K562 (cell line): Measurements from ENCODE around the gene SEMA5A. TPM values are rescaled to one million over a fixed set of nuclear protein-coding genes. Genes with fewer than 3 reads are reported as not detected.

ENCODE experiments used
- CEBPB ChIP-seq: fragments of 450-650 bp; IDR thresholded peaks from 2 replicates; pipeline ENCODE4 v1.6.1; 2016; ENCODE audit warnings: missing genetic modification characterization, missing compliant biosample characterization
- CTCFL ChIP-seq: IDR thresholded peaks from 2 replicates; pipeline ENCODE4 v1.6.1; 2011; ENCODE audit warnings: borderline replicate concordance, low read depth, mild to moderate bottlenecking, moderate library complexity, low read length; ENCODE audit not compliant: insufficient read depth, poor library complexity, severe bottlenecking
- DNMT1 ChIP-seq: fragments of 450-650 bp; IDR thresholded peaks from 2 replicates; pipeline ENCODE4 v1.6.1; 2016; ENCODE audit warnings: antibody characterized with exemption, mild to moderate bottlenecking
- E2F4 ChIP-seq: sonication (generic); formaldehyde crosslinking; IDR thresholded peaks from 2 replicates; pipeline ENCODE4 v1.8.0; 2022; ENCODE audit warnings: mild to moderate bottlenecking, low read depth, missing genetic modification reagents
- ETS1 ChIP-seq: conservative IDR thresholded peaks from 2 replicates; pipeline ENCODE4 v1.6.1; 2011; ENCODE audit warnings: low read depth, mild to moderate bottlenecking, low read length; ENCODE audit not compliant: control insufficient read depth
- PHTF2 ChIP-seq: fragments of 250-450 bp; sonication (Bioruptor Pico); IDR thresholded peaks from 2 replicates; pipeline ENCODE4 v1.5.0; 2021; ENCODE audit warnings: mild to moderate bottlenecking
- ZFP91 ChIP-seq: sonication (generic); formaldehyde crosslinking; IDR thresholded peaks from 2 replicates; pipeline ENCODE4 v1.8.0; 2022; ENCODE audit warnings: mild to moderate bottlenecking, missing genetic modification reagents
- polyA plus RNA-seq, 8 experiments: library from polyadenylated mRNA; depleted of rRNA in 4 of 8; stranded (reverse) in 5 of 8; unstranded in 3 of 8; fragments of >200 nt; fragmentation: Nextera tagmentation in 2 of 8; fragmentation: Illumina TruSeq in 1 of 8; extraction: Ambion mirVana in 2 of 8; extraction: Trizol in 1 of 8; gene quantifications; 2 replicates each; pipeline versions ENCODE4 v1.2.1 to v1.2.3, GENCODE V29; 2011 to 2014; ENCODE audit warnings: inconsistent platforms in 1 of 8, missing spikeins in 1 of 8
- total RNA-seq, 7 experiments: library from RNA; depleted of rRNA in 6 of 7; stranded (reverse); fragments of >200 nt in 6 of 7; fragmentation: Illumina TruSeq in 2 of 7; extraction: Trizol in 2 of 7; gene quantifications; 2 replicates each; pipeline versions ENCODE4 v1.2.1 to v1.2.3, GENCODE V29; 2011 to 2021; ENCODE audit warnings: low replicate concordance in 1 of 7

Gene SEMA5A
- total and polyA plus RNA-seq, 9 of the 15 experiments (the other 6 are each of a cell fraction or from before 2014, with no cell fraction given): 0.02 TPM; not detected in 8

GRCh38 chr5:9470410-9470809, 75.5 kb downstream of the SEMA5A start (continued):
- TF ChIP-seq PHTF2 (CRISPR knock-in tag): no peak
- no peak for TF ChIP-seq DNMT1
- no peak for TF ChIP-seq E2F4
- TF ChIP-seq CEBPB (tag): no peak
- TF ChIP-seq ETS1: no peak
- TF ChIP-seq ZFP91 (CRISPR knock-in tag): no peak
- TF ChIP-seq CTCFL: no peak
